Measurements from ENCODE around the gene UNC5A. TPM values are rescaled to one million over a fixed set of nuclear protein-coding genes. Genes with fewer than 3 reads are reported as not detected.

Gene UNC5A
- total RNA-seq, 2 donors from 2014 or later, result not detected

- ATAC-seq, result no peak
- no peaks in the 10 kb centered on the region for H3K9me3 Mint-ChIP-seq
- peaks cover 21 to 23% of the 10 kb centered on the region in 2 donors for H3K27me3 Mint-ChIP-seq
Measured at GRCh38 chr5:176800024-176800423, 10.3 kb upstream of the UNC5A start.

GRCh38 chr5:176802116-176802784, 8.1 kb upstream of the UNC5A start:
- no peak overlapping the region for H3K4me3 Mint-ChIP-seq
- H3K27me3 Mint-ChIP-seq, result peaks cover 13 to 30% of the 10 kb centered on the region in 2 donors
- H3K4me1 Mint-ChIP-seq (ENCODE audit: low read depth in 2 of 2), result no peaks in the 10 kb centered on the region
- no peaks in the 10 kb centered on the region for H3K9me3 Mint-ChIP-seq
- H3K27ac Mint-ChIP-seq, result no peak overlapping the region
- DNase-seq (ENCODE audit: low spot score) (no peak), ATAC-seq (no peak)
- H3K36me3 Mint-ChIP-seq, result no peaks in the 10 kb centered on the region

More at GRCh38 chr5:176800024-176800423, 10.3 kb upstream of the UNC5A start:
- DNase-seq (ENCODE audit: low spot score), result no peak
- Mint-ChIP-seq H3K27ac (no peak overlapping the region), H3K36me3 (no peaks in the 10 kb centered on the region), H3K4me3 (no peak overlapping the region), H3K4me1 (ENCODE audit: low read depth in 2 of 2) (peaks cover 0 to 6% of the 10 kb centered on the region in 2 donors)

- peaks cover 15 to 36% of the 10 kb centered on the region in 2 donors for H3K27me3 Mint-ChIP-seq
- H3K4me3 Mint-ChIP-seq, result no peak overlapping the region
Measured at GRCh38 chr5:176803068-176803942, 7.1 kb upstream of the UNC5A start.

GRCh38 chr5:176803943-176804498, 6.3 kb upstream of the UNC5A start:
- H3K9me3 Mint-ChIP-seq, result no peaks in the 10 kb centered on the region
- ATAC-seq (no peak), DNase-seq (ENCODE audit: low spot score) (no peak)
- no peak overlapping the region for H3K4me3 Mint-ChIP-seq
- H3K27ac Mint-ChIP-seq, result no peak overlapping the region
- H3K4me1 Mint-ChIP-seq (ENCODE audit: low read depth in 2 of 2), result peaks cover 0 to under 1% of the 10 kb centered on the region in 2 donors
- H3K36me3 Mint-ChIP-seq, result no peaks in the 10 kb centered on the region
- peaks cover 17 to 39% of the 10 kb centered on the region in 2 donors for H3K27me3 Mint-ChIP-seq

More at GRCh38 chr5:176803068-176803942, 7.1 kb upstream of the UNC5A start:
- ATAC-seq (no peak), DNase-seq (ENCODE audit: low spot score) (no peak)
- no peak overlapping the region for H3K27ac Mint-ChIP-seq
- no peaks in the 10 kb centered on the region for H3K4me1 Mint-ChIP-seq (ENCODE audit: low read depth in 2 of 2)
- H3K9me3 Mint-ChIP-seq, result no peaks in the 10 kb centered on the region
- no peaks in the 10 kb centered on the region for H3K36me3 Mint-ChIP-seq

- Mint-ChIP-seq H3K4me1 (ENCODE audit: low read depth in 2 of 2) (peaks cover 2 to 7% of the 10 kb centered on the region in 2 donors), H3K4me3 (no peak overlapping the region), H3K27ac (no peak overlapping the region), H3K27me3 (peaks cover 24 to 47% of the 10 kb centered on the region in 2 donors), H3K36me3 (no peaks in the 10 kb centered on the region), H3K9me3 (no peaks in the 10 kb centered on the region)
- DNase-seq (ENCODE audit: low spot score) (no peak), ATAC-seq (no peak)
Measured at GRCh38 chr5:176806137-176806536, 4.2 kb upstream of the UNC5A start.

- H3K27me3 Mint-ChIP-seq, result peaks cover 45 to 63% of the 10 kb centered on the region in 2 donors
- H3K4me3 Mint-ChIP-seq, result peak overlapping the region; percentile 44
- no peaks in the 10 kb centered on the region for H3K36me3 Mint-ChIP-seq
- peaks cover 7 to 16% of the 10 kb centered on the region in 2 donors for H3K4me1 Mint-ChIP-seq (ENCODE audit: low read depth in 2 of 2)
- DNase-seq (ENCODE audit: low spot score) (no peak), ATAC-seq (no peak)
- H3K9me3 Mint-ChIP-seq, result no peaks in the 10 kb centered on the region
- no peak overlapping the region for H3K27ac Mint-ChIP-seq
Measured at GRCh38 chr5:176809544-176810080, 747 bp upstream of the UNC5A start.

GRCh38 chr5:176810687-176811501, 535 bp downstream of the UNC5A start:
- Mint-ChIP-seq H3K27ac (no peak overlapping the region), H3K4me1 (ENCODE audit: low read depth in 2 of 2) (peaks cover 7 to 16% of the 10 kb centered on the region in 2 donors), H3K4me3 (peak overlapping the region; percentile 69), H3K27me3 (peaks cover 48 to 53% of the 10 kb centered on the region in 2 donors), H3K9me3 (no peaks in the 10 kb centered on the region), H3K36me3 (no peaks in the 10 kb centered on the region)
- DNase-seq (ENCODE audit: low spot score) (no peak), ATAC-seq (no peak)

GRCh38 chr5:176812269-176813259, 2.2 kb downstream of the UNC5A start:
- ATAC-seq, result no peak
- Mint-ChIP-seq H3K36me3 (no peaks in the 10 kb centered on the region), H3K9me3 (no peaks in the 10 kb centered on the region), H3K27ac (no peak overlapping the region), H3K27me3 (peaks cover 49% of the 10 kb centered on the region in 2 donors), H3K4me1 (ENCODE audit: low read depth in 2 of 2) (peaks cover 7 to 20% of the 10 kb centered on the region in 2 donors), H3K4me3 (no peak overlapping the region)
- DNase-seq (ENCODE audit: low spot score), result no peak

GRCh38 chr5:176813587-176814312, 3.4 kb downstream of the UNC5A start:
- no peak for DNase-seq (ENCODE audit: low spot score)
- Mint-ChIP-seq H3K27me3 (peaks cover 51 to 54% of the 10 kb centered on the region in 2 donors), H3K4me1 (ENCODE audit: low read depth in 2 of 2) (peaks cover 14 to 27% of the 10 kb centered on the region in 2 donors), H3K36me3 (no peaks in the 10 kb centered on the region), H3K4me3 (no peak overlapping the region), H3K9me3 (no peaks in the 10 kb centered on the region), H3K27ac (no peak overlapping the region)
- ATAC-seq, result no peak

- ATAC-seq, result no peak
- no peaks in the 10 kb centered on the region for H3K36me3 Mint-ChIP-seq
- H3K27me3 Mint-ChIP-seq, result peaks cover 50 to 51% of the 10 kb centered on the region in 2 donors
- no peak overlapping the region for H3K4me3 Mint-ChIP-seq
- H3K9me3 Mint-ChIP-seq, result no peaks in the 10 kb centered on the region
- H3K4me1 Mint-ChIP-seq (ENCODE audit: low read depth in 2 of 2), result peaks cover 20 to 25% of the 10 kb centered on the region in 2 donors
- no peak for DNase-seq (ENCODE audit: low spot score)
- H3K27ac Mint-ChIP-seq, result no peak overlapping the region
Measured at GRCh38 chr5:176814313-176814685, 3.9 kb downstream of the UNC5A start.

GRCh38 chr5:176814836-176815438, 4.6 kb downstream of the UNC5A start:
- H3K27me3 Mint-ChIP-seq, result peaks cover 52 to 55% of the 10 kb centered on the region in 2 donors
- no peak overlapping the region for H3K27ac Mint-ChIP-seq
- H3K9me3 Mint-ChIP-seq, result no peaks in the 10 kb centered on the region
- DNase-seq (ENCODE audit: low spot score) (no peak), ATAC-seq (no peak)
- no peaks in the 10 kb centered on the region for H3K36me3 Mint-ChIP-seq
- H3K4me1 Mint-ChIP-seq (ENCODE audit: low read depth in 2 of 2), result peaks cover 23 to 26% of the 10 kb centered on the region in 2 donors
- no peak overlapping the region for H3K4me3 Mint-ChIP-seq

All from natural killer cell treated with Interleukin-12 subunit alpha and Interleukin-12 subunit beta and Interleukin-15 and Interleukin-18, amount 100 ng/mL, for 72 hours (primary cell).